RKO (cell line): Measurements from ENCODE around the gene PASD1.
"Not testable (repeated sequence)": the region's sequence is repeated elsewhere in the genome, so short reads cannot be mapped to it uniquely, and the experiment has no call there.

ENCODE experiments used
- DNase-seq: peaks from one replicate; pipeline ENCODE4 v3.0.0-alpha.2; 2016; ENCODE audit warnings: low spot score

PASD1 gene

GRCh38 chrX:151563449-151563848 is at the start of gene PASD1:
TSS of gene PASD1 (plus strand) at chrX:151563675. CDS start at chrX:151601554, 37,879 bp downstream.
- no peak for DNase-seq

GRCh38 chrX:151515237-151515636 is 48.2 kb upstream of the PASD1 start:
- DNase-seq, result no peak

- DNase-seq, result no peak
Measured at GRCh38 chrX:151516538-151517187, 46.8 kb upstream of the PASD1 start.

- DNase-seq, result no peak
Measured at GRCh38 chrX:151517421-151517820, 46.1 kb upstream of the PASD1 start.

- no peak for DNase-seq
Measured at GRCh38 chrX:151523351-151523750, 40.1 kb upstream of the PASD1 start.

- DNase-seq, result no peak
Measured at GRCh38 chrX:151536571-151536970, 26.9 kb upstream of the PASD1 start.

GRCh38 chrX:151537572-151537971 is 25.9 kb upstream of the PASD1 start:
- DNase-seq, result no peak

GRCh38 chrX:151538190-151539122 is 25.0 kb upstream of the PASD1 start:
- DNase-seq, result no peak

- DNase-seq, result no peak
Measured at GRCh38 chrX:151543706-151544105, 19.8 kb upstream of the PASD1 start.

- DNase-seq, result not testable (repeated sequence)
Measured at GRCh38 chrX:151546226-151546625, 17.2 kb upstream of the PASD1 start.

- not testable (repeated sequence) for DNase-seq
Measured at GRCh38 chrX:151551176-151551575, 12.3 kb upstream of the PASD1 start.

- DNase-seq, result no peak
Measured at GRCh38 chrX:151552743-151553142, 10.7 kb upstream of the PASD1 start.

- not testable (repeated sequence) for DNase-seq
Measured at GRCh38 chrX:151555301-151555700, 8.2 kb upstream of the PASD1 start.

- not testable (repeated sequence) for DNase-seq
Measured at GRCh38 chrX:151562485-151562884, 990 bp upstream of the PASD1 start.

GRCh38 chrX:151563003-151563402 is 472 bp upstream of the PASD1 start:
- not testable (repeated sequence) for DNase-seq

- no peak for DNase-seq
Measured at GRCh38 chrX:151564035-151564434, 560 bp downstream of the PASD1 start.

GRCh38 chrX:151566872-151567271 is 3.4 kb downstream of the PASD1 start:
- DNase-seq, result not testable (repeated sequence)

- DNase-seq, result no peak
Measured at GRCh38 chrX:151570561-151570960, 7.1 kb downstream of the PASD1 start.

- not testable (repeated sequence) for DNase-seq
Measured at GRCh38 chrX:151593384-151593783, 29.9 kb downstream of the PASD1 start.

GRCh38 chrX:151596282-151596681 is 32.8 kb downstream of the PASD1 start:
- no peak for DNase-seq

GRCh38 chrX:151604931-151605330 is 41.5 kb downstream of the PASD1 start:
- no peak for DNase-seq

GRCh38 chrX:151609222-151609621 is 45.7 kb downstream of the PASD1 start:
- no peak for DNase-seq

- DNase-seq, result no peak
Measured at GRCh38 chrX:151621422-151621821, 57.9 kb downstream of the PASD1 start.
